Cortex of kidney (tissue), 1 donor: ENCODE results near the gene SYT15.
"Not testable (repeated sequence)": the region's sequence is repeated elsewhere in the genome, so short reads cannot be mapped to it uniquely, and the experiment has no call there.

Source experiments
- DNase-seq: peaks from one replicate; lab custom pipeline; 2025; lab: John Stamatoyannopoulos, UW

SYT15 gene

DNA sequence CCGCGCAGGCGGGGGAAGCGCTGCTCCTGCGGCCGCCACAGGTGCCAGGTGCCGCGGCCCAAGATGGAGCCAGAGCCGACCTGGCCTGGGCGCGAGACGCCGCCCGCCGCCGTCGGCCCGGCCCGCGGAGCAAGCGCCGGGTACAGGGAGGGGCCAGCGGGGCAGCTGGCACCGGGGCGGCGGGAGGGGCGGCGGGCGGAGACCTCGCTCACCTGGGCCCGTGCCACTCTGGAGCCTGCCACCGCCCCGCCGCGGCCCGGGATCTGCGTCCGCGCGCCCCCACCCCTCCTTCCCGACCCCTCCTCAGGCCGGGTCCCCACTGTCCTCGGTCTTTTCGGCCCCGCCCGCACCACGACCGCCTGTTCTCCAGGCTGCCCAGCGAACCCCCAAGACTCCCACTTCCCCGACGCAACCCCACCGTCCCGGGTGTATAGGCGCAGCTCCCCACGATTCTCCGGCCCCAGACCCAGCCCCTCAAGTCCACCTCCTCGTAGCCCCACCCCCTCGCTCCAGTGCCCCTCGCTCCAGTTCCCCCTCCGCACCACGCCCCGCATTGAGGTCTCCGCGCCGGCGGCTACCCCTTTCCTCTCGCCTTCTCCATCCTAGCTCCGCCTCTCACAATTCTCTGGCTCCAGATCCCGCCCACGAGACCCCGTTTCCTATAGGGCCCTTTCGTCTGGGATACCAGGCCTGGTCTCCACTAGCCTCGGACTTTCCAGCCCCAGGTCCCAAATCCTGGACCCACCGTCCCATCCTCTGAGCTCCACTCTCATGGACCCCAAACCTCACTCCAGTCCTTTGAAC, 22.2 kb upstream of the SYT15 start, which contains the start of gene GPRIN2:
TSS of gene GPRIN2 (minus strand) at position 144 of the 804 bp plus-strand sequence. CDS start 5,922 bp downstream, outside the sequence.
- no peak for DNase-seq

DNA sequence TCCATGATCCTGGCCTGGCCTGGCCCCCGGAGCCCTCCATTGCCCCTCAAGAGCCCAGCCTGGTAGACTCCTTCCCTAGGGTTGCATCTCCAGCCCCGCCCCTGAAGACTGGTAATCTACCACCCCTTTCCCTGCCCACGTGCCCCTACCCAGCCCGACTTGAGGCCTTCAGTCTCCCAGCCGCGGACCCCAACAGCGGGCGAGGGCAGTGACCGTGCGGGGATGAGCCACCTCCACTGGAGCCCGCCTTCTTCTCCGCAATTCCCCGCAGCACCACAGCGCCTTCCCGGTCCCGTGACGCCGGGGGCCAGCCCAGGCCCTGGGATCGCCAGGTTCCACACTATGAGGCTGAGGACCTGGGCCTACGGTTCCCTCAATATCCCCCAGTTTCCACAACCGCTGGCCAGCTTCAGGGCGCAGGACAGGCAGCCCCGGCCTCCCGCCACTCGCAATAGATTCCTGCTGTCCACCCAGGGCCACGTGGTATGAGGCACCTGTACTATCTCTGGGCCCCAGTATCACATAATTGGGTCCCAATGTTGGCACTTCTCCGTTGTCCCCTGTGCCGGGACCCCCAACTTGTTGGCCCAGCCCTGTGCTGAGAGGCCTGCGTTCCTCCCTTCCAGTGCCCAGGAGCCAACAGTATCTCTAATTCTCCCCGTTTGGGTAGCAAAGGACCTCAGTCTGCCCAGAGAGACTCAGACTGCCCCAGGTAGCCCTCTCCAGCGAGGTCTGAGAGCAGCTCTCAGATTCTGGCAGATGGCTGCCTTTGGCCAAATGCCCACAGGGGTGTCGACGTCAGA, 21.4 kb upstream of the SYT15 start:
- DNase-seq: no peak

DNA sequence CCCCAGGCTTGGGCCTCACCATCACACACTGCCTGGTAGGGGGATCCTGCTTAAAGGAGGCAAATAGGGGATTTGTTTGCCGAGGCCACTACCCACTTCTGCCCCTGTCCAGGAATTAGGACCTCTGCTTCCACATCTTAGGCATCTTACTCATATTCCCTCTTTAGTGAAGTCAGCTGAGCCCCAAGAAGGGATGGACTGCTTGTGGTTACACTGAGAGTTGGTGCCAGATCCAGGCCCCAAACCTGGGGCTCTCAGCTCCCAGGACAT, 20.9 kb upstream of the SYT15 start:
- DNase-seq: no peak

DNA sequence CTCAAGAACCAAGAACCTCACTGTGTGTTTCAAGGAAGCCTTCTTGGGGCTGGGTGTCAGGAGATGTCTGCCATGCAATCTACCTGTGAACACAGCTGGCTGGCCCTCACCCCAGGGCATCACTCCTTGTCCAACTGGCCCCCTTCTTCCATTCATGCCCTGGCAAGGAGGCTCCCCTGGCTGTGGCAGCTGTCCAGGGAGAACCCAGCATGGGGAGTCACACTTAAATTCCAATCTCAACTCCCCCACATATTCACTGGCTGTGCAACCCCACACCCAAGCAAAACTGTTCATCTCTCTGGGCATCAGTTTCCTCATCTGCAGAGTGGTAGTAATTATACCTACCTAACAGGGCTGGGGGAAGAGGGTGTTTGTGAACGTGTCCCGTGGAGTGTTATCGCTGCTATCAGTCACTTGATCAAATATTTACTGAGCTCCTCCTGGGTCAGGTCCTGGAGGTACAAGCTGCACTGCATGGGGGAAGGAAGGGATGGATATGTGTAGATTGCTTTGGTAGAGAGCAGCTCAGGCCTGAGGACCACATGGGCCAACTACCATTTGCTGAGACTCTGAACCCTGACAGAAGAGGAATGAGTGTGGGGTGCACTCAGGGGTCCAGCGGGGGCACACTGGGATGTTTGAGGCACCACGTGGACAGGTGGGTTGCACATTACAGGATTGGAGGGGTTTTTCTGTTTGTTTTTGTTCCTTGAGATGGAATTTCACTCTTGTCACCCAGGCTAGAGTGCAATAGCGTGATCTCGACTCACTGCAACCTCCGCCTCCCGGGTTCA, 20.3 kb upstream of the SYT15 start:
- no peak for DNase-seq

DNA sequence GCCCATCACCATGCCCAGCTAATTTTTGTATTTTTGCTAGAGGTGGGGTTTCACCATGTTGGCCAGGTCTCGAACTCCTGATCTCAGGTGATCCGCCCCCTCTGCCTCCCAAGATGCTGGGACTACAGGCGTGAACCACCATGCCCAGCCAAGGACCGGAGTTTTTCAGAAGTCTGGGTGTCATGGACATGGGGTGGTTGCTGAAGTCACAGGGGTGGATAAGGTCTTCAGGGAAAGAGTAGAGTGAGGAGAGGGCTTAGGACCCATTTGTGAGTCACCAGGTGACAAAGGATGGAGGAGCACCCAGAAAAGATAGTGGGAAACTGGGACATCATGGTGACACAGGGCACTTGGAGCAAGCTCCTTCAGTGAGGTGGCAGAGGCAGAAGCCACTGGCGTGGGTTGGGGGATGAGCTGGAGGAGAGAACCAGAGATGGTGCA, 19.7 kb upstream of the SYT15 start:
- DNase-seq: no peak

DNA sequence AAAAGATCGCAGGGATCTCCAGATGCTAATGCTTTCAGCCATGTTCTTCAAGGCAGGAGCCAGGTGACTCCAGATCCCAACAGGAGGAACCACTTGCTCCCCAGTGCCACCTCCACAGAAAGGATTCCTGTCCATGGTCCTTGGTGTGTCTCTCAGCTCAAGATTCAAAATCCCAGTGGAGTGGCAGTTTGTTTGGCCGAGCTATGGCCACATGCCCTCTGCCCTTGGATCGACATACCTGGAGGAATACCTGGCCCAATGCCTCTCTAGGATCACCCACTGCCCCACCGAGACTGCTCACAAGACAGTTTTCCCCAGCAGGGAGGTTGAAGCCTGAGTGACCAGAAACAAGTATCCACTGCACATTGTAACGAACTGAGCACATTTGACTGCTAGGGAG, 18.5 kb upstream of the SYT15 start:
- no peak for DNase-seq

DNA sequence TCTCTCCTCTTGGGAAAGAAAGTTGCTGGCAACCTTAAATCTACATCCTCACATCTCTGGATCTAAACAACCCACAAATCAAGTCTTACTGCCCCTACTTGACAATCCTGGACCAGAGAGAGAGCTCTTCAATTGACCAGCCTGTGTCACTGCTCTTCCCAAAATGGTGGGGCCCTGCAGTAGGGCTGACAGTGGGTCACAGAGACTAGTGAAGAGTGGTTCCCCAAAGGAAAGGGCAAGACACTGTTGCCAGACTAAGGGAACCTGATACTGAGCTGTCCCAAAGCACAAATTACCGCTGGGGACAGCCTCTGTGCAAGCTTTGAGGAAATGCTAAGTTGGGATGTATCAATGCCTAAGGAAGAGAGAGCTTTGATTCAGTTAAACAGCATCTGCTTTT, 18.0 kb upstream of the SYT15 start:
- DNase-seq: no peak

DNA sequence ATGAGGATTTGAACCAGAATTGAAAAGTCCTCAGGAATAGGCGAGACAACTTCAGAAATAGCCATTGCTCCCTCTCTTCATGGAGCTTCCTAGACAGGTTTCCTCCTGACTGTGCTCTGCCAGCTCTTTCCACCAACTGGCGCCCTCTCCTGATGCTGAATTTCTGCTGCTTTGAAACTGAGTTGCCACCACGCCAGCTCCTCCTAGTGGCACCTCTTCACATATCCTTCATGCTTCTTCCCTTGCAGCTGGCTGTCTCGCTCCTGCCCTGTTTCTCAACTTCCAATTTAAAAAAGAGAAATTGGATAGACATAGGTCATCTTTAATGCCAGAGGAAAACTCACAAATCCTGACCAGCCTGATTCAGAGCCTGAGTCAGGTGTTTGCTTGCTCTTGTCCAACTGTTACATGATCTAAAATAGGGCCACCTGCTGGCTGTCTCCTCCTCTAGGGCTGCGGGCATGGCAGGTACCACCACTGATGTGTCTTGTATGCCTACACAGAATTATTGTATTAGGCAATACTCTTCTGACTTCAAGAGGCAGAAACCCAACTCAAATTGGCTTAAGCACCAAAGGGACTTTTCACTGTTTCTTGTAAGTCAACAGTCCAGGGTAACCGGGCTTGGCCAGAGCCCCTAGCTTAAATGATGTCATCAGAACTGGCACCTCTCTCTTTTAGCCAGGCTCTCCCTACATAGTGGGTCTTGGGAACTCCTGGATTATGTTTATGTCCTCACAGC, 13.2 kb upstream of the SYT15 start:
- not testable (repeated sequence) for DNase-seq

DNA sequence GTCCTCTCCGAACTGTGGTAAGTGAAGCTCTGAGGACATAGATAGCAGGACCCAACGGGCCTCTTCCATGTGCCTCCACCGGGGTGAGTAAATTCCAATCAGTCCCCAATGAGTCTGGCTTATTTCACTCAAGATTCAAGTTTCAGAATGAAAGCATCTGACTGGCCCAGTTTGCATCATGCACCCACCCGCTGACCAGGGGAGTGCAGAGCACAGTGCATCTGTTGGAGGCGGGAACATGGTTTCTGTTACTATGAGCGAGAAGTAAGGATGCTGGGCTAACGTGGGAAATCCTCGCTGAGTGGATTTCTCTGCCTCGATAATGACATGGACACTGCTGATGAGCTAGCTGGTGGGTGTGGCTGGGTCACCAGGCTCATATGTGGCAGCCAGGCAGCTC, 11.8 kb upstream of the SYT15 start:
- not testable (repeated sequence) for DNase-seq

DNA sequence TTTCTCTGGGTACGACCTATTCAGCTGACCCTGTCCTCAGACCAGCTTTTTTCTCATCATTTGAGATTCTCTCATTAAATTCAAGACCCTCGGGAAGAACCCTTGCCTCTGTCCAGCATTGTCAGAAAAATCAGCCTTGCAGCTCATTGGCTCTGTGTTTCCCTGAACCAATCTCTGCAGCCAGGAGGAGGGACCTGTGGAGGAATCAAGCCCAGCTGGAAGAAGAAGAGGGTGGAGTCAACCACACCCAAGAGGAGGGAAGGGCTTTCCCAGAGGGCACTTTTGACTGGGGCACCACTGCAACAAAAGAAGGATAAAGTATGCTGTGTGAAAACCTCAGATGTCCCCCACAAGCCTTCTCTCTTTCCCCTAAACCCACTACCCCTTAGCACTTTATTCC, 8.3 kb upstream of the SYT15 start:
- not testable (repeated sequence) for DNase-seq

DNA sequence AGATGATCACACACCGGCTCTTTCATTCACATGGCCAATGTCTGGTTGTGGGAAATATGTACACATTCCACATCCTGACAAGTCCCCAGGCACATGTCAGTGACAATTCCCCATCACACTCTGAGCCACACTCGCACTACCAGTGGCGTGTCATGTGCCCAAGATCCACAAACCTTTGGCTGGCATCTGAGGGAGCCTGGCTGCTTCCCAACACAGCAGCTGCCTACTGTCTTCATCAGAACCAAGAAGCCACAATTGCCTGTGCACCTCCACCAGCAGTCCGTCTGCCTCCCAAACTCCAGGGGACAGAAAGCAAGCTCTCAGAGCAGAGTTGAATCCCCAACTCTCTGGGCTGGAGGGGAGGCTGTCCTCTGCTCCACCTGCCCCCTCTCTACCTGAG, 6.2 kb upstream of the SYT15 start:
- not testable (repeated sequence) for DNase-seq

DNA sequence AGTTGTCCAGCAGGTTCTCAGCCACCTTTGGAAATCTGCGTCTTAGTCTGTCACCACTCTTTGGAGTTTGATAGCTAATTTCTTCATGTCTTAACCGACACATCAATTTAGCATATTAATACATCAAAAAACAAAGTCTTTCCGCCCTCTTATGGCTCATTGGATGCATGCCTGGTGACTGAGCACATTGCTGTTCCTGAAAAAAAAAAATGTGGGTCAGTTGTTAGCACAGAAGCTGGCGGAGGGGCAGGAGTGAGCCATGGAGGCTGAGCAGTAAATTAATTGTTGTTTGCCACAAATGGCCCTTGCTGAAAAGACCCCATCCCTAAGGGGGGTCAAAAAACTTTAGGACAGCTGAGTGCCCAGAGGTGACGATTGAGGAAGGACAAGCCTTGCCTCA, 5.6 kb upstream of the SYT15 start:
- DNase-seq: not testable (repeated sequence)

DNA sequence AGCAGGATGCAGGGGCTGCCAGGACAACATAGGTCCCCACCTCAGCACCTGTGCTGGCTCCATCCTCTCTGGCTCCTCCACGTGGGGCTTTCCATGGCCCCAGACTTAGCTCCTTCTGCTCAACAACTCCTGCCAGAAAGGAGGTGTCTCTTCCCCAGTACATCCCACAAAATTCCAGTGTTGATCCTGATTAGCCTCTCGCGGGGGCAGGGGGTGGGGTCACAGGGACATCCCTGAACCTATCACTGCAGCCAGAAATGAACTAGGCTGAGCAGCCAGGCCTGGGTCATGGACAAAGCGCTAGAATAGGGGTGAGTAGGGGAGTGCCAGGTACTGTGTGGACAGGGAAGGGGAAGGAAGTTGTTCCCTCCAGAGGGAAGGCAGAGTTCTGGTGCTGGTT, 5.0 kb upstream of the SYT15 start:
- DNase-seq: not testable (repeated sequence)

DNA sequence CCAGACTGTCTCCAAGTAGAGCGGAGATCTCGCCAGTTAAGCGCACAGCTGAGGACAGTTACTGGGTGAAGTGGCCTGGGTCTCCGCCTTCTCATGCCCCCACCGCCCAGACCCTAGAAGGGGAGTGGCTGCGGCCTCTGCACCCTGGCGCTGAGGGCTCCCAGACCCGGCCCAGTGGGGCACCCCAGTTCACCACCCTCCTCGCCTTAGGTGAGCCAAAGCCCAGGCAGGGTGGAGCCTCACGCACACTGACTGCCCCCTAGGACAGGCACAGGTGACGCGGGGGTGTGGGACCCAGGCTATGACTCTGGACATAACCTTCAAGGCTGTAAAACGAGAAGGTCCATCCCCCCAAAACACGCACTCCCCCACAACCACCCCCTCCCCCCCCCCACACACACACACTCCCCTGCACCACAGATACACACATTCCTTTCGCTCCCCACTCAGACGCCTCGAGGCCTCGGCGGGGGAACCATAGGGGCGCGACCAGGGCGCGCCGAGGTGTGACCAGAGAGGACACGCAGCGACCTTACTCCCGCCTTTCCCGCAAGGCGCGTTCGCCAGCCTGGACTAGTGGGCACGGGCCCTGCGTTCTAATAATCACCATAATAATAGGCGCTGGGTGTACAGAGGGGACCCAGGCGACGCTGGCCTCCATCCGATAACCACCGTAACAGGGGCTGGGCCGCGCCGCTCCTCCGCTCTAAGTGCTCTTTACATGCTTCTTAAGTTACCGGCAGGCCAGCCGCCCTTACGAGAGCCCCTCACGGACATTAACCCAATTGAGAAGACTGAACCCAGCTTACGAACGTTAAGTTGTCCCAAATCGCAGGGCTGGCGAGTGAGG, 1.1 kb upstream of the SYT15 start:
- DNase-seq: not testable (repeated sequence)

DNA sequence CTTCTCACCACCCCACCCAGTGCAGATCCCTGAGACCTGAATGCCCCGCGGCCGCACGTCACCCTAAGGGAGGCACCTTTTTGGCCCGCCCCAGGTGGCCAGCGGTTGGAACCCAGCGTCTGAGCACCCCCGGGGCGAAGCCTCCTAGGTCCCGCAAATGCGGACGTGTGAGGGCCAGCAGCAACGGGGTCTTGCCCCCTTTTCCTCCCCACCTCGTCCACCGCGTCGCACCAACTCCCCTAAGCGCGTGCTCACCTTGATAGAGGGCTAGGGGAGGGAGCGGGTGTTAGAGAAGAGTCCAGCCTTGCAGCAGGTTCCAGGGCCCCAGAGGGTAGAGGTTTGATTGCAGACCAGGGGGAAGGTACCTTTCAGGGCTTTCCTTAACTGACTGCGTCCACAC, 450 bp downstream of the SYT15 start:
- DNase-seq: not testable (repeated sequence)

DNA sequence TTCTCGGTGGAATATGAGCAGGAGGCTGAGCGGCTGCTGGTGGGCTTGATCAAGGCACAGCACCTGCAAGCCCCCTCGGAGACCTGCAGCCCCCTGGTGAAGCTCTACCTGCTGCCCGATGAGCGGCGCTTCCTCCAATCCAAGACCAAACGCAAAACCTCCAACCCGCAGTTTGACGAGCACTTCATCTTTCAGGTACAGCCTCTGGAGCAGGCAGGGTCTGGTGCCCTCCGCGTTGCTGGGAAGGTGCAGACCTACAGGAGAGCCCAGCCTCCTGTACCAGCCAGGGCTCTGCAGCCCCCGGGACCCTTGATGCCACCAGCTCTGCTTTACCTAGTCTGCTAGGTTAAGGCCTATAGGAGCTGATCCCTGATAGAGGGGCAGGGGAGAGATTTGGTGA, 3.1 kb downstream of the SYT15 start:
- DNase-seq: not testable (repeated sequence)

DNA sequence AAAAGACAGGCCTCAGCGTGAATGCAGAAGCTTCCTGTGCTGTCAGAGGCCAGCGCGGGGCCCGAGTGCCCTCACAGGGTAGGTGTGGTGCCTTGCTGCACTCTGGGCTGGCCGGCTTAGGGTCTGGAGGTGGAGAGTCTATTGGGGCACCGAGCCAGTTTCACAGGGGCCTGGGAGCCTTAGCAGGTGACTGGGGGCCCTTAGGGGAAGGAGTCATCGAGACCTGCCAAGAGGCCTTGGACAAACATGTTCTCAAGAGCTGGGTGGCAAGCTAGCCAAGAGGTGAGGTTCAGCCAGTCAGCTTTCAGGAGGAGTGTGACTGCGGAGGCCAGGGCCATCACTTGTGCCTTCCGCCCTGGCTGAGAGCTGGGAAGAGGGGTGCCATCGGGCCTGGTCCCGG, 3.6 kb downstream of the SYT15 start:
- not testable (repeated sequence) for DNase-seq

DNA sequence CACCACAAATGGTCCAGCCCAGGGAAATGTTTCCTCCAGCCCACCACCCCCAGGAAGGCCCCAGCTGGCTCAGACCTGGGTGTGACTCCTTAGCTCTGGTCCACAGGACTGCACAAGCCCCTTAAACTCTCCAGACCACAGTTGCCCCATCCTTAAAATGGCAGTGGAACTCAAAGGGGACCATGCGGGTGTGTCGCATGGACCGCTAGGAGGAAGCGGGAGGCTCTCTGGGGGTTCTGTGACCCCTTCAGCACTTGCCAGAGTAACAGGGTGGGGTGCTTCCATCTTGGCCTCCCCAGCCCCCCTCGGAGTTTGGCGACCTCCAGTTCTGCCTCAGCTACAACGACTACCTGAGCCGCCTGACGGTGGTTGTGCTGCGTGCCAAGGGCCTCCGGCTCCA, 5.3 kb downstream of the SYT15 start:
- DNase-seq: not testable (repeated sequence)

DNA sequence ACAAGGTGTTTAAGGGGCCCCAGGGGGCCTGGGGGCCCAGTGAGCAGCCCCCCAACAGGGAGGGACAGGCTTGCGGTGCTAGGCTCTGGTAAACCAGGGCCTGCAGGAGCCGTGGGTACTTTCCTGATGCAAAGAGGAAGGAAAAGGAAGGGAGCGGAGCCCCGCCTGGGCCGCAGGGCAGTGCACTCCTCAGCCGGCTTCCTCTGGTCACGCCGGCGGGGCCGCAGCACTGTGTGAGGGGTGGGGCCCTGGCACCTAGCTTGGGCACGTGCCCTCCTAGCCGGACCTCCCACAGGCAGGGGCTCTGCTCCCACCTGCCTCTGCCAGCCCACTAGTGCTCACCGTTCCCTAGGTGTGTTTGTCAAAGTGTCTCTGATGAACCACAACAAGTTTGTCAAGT, 6.3 kb downstream of the SYT15 start:
- DNase-seq: not testable (repeated sequence)

DNA sequence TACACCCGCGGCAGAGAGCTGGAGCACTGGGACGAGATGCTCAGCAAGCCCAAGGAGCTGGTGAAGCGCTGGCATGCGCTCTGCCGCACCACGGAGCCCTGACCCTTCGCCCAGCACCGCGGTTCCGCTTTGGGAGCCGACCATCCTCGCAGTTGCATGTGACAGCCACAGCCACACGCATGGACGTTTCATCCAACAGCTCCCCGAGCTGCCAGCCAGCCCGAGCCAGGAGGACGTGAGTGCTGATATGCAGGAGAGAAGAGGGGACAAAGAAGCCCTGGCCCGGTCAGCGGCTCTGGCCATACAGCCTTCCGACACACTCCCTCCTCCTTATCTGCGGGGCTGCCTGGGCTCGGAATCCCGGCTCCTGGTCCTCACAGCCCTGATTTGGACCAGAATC, 8.6 kb downstream of the SYT15 start:
- not testable (repeated sequence) for DNase-seq

DNA sequence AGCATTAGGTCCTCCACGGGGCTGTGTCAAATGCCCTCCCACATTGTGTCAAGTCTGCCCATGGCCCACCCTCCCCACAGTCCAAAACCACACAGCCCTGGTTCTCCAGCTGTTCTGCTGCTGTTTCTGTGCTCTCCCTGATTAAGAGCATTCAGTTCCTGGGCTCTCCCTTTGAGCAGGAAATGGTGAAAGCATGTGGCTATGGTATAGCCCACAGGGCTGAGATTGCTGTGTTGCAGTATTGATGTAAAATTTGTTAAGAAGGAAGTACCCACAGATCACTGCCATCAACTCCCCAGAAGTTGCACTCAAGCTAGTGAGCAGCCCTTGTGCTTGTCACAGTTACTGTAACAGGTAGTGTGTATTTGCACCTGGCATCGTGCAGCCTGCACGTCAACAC, 9.3 kb downstream of the SYT15 start:
- not testable (repeated sequence) for DNase-seq
